PC-3 (cell line): ENCODE measurements around the gene IFNL4. TPM values are rescaled to one million over a fixed set of nuclear protein-coding genes. Genes with fewer than 3 reads are reported as not detected.

Experiments used
- ATAC-seq: fragments of 200-7000 bp; cut with Tn5 transposase; 2 replicates; pipeline ENCODE4 v1.9.1; 2020; ENCODE audit warnings: mild to moderate bottlenecking, moderate library complexity
- BruUV-seq: library from RNA; stranded (reverse); fragments of 400-500 nt; replicated peaks from 2 replicates; lab custom pipeline; 2021; lab: Mats Ljungman, UMichigan
- CTCF ChIA-PET: fragments of 300-600 bp; sonication (Branson Sonifier 250); formaldehyde crosslinking; loops from one replicate; lab custom pipeline; 2022; ENCODE audit warnings: antibody characterized with exemption; lab: Charles Lee
- POLR2A ChIA-PET: fragments of 300-600 bp; sonication (Branson Sonifier 250); formaldehyde crosslinking; loops from one replicate; lab custom pipeline; 2022; ENCODE audit warnings: antibody characterized with exemption; ENCODE audit not compliant: unreplicated experiment; lab: Charles Lee
- DNase-seq: peaks from one replicate; pipeline ENCODE4 v3.0.0-alpha.2; 2015
- H2AFZ ChIP-seq: fragments of 300-600 bp; sonication (generic); 2 replicates; pipeline ENCODE4 v1.6.0; 2016; ENCODE audit warnings: antibody characterized with exemption, low read length
- H3F3A ChIP-seq: fragments of 300-600 bp; sonication (generic); one replicate; pipeline ENCODE4 v1.6.0; 2017; ENCODE audit warnings: antibody characterized with exemption, low read length, control low read depth, mild to moderate bottlenecking; ENCODE audit not compliant: unreplicated experiment
- H3K27ac ChIP-seq: fragments of 300-600 bp; sonication (generic); 2 replicates; pipeline ENCODE4 v1.5.1; 2016; ENCODE audit warnings: mild to moderate bottlenecking, low read length
- H3K27me3 ChIP-seq: fragments of 300-600 bp; sonication (generic); 2 replicates; pipeline ENCODE4 v1.6.1; 2016; ENCODE audit warnings: low read length, mixed read lengths
- H3K36me3 ChIP-seq: fragments of 300-600 bp; sonication (generic); 2 replicates; pipeline ENCODE4 v1.6.1; 2016; ENCODE audit warnings: low read depth, mixed run types, low read length, mixed read lengths
- H3K4me1 ChIP-seq: fragments of 300-600 bp; sonication (generic); 2 replicates; pipeline ENCODE4 v1.5.1; 2016; ENCODE audit warnings: low read length; ENCODE audit not compliant: insufficient read depth
- H3K4me2 ChIP-seq: fragments of 300-600 bp; sonication (generic); 2 replicates; pipeline ENCODE4 v1.6.0; 2016; ENCODE audit warnings: low read length
- H3K4me3 ChIP-seq: fragments of 300-600 bp; sonication (generic); 2 replicates; pipeline ENCODE4 v1.5.1; 2016; ENCODE audit warnings: mild to moderate bottlenecking, low read length, mixed read lengths
- H3K79me2 ChIP-seq: fragments of 300-600 bp; sonication (generic); 2 replicates; pipeline ENCODE4 v1.6.1; 2017; ENCODE audit warnings: low read length, mixed read lengths
- H3K9ac ChIP-seq: fragments of 300-600 bp; sonication (generic); 2 replicates; pipeline ENCODE4 v1.6.0; 2016; ENCODE audit warnings: mild to moderate bottlenecking, low read length
- H3K9me2 ChIP-seq: fragments of 300-600 bp; sonication (generic); replicated peaks from 2 replicates; pipeline ENCODE4 v1.6.1; 2016; ENCODE audit warnings: mixed run types, low read length, mixed read lengths
- H3K9me3 ChIP-seq: fragments of 300-600 bp; sonication (generic); 2 replicates; pipeline ENCODE4 v1.6.1; 2016; ENCODE audit warnings: low read length, mixed read lengths
- H4K20me1 ChIP-seq: fragments of 300-600 bp; sonication (generic); 2 replicates; pipeline ENCODE4 v1.6.1; 2016; ENCODE audit warnings: low read length, mixed read lengths
- CTCF ChIP-seq: fragments of 300-600 bp; sonication (generic); conservative IDR thresholded peaks from 2 replicates; pipeline ENCODE4 v1.5.1; 2017; ENCODE audit warnings: antibody characterized with exemption, low read depth, mild to moderate bottlenecking, low read length
- EZH2 ChIP-seq: fragments of 300-600 bp; sonication (generic); IDR thresholded peaks from one replicate; pipeline ENCODE4 v1.6.1; 2017; ENCODE audit warnings: antibody characterized with exemption, mild to moderate bottlenecking, low read length; ENCODE audit not compliant: unreplicated experiment
- EZH2phosphoT487 ChIP-seq: fragments of 300-600 bp; sonication (generic); IDR thresholded peaks from 2 replicates; pipeline ENCODE4 v1.6.1; 2018; ENCODE audit warnings: mild to moderate bottlenecking, antibody characterized with exemption, low read length, borderline replicate concordance
- intact Hi-C: fragments of 100-400 bp; cut with micrococcal nuclease; formaldehyde crosslinking; loops from 2 replicates; pipeline ENCODE4 v1.9.0; 2023
- total RNA-seq: library from RNA; depleted of rRNA; stranded (reverse); fragments of >200 nt; gene quantifications from 2 replicates; pipeline ENCODE4 v1.2.3, GENCODE V29; 2014

Gene IFNL4
- total RNA-seq, 1 experiment from 2014 or later, result not detected

- Histone ChIP-seq H2AFZ (no peak overlapping the region), H3K36me3 (no peaks in the 10 kb centered on the region), H3K9me3 (no peaks in the 10 kb centered on the region), H3K4me1 (no peaks in the 10 kb centered on the region), H3K4me3 (no peak overlapping the region), H4K20me1 (no peaks in the 10 kb centered on the region), H3K9ac (no peak overlapping the region), H3K4me2 (no peak overlapping the region), H3K9me2 (no peaks in the 10 kb centered on the region), H3K27ac (no peak overlapping the region), H3K79me2 (no peaks in the 10 kb centered on the region), H3F3A (no peaks in the 10 kb centered on the region), H3K27me3 (no peaks in the 10 kb centered on the region)
- BruUV-seq, result no TSS peak
- ChIA-PET POLR2A (no interaction called here), CTCF (no interaction called here)
- TF ChIP-seq EZH2phosphoT487 (no peak), EZH2 (no peak), CTCF (no peak)
- no peak for ATAC-seq
- intact Hi-C loops, result no loop called here
- no peak for DNase-seq
Measured at GRCh38 chr19:39251081-39251480, 2.4 kb upstream of the IFNL4 start.

GRCh38 chr19:39247701-39248664 is 673 bp downstream of the IFNL4 start:
- intact Hi-C loops, result no loop called here
- Histone ChIP-seq H3K4me3 (no peak overlapping the region), H3K4me2 (no peak overlapping the region), H3K9ac (no peak overlapping the region), H3K27ac (no peak overlapping the region), H3K36me3 (no peaks in the 10 kb centered on the region), H3K27me3 (no peaks in the 10 kb centered on the region), H3K79me2 (no peaks in the 10 kb centered on the region), H2AFZ (no peak overlapping the region), H3K4me1 (no peaks in the 10 kb centered on the region), H3F3A (no peaks in the 10 kb centered on the region), H3K9me2 (no peaks in the 10 kb centered on the region), H3K9me3 (no peaks in the 10 kb centered on the region), H4K20me1 (no peaks in the 10 kb centered on the region)
- no TSS peak for BruUV-seq
- ChIA-PET CTCF (no interaction called here), POLR2A (no interaction called here)
- no peak for ATAC-seq
- no peak for TF ChIP-seq EZH2phosphoT487
- TF ChIP-seq CTCF, result no peak
- TF ChIP-seq EZH2, result no peak
- no peak for DNase-seq
